OCI-M2 (cell line): ENCODE measurements around the gene NAMPT.
"Not testable (repeated sequence)": the region's sequence is repeated elsewhere in the genome, so short reads cannot be mapped to it uniquely, and the experiment has no call there.

Experiments
- DNase-seq: peaks from one replicate; lab custom pipeline; 2025; ENCODE audit not compliant: unreplicated experiment; lab: John Stamatoyannopoulos, UW

The NAMPT gene

DNA sequence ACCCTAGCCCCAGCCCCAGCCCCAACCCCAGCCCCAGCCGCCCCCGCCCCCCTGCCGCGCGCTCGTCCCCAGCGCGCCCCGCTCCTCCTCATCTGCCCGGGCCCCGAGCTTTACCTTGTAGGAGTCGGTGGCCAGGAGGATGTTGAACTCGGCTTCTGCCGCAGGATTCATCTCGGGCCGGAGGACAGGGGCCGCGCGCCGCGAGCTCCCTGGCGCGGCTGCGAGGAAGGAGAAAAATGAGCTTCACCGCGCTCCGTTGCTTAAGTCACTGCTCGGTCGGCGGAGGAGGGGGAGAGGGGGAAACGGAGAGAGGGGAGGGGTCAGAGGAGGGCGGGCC, at the start of gene NAMPT:
Gene NAMPT (minus strand): TSS at position 270 of the 337 bp plus-strand sequence. CDS start 99 bp downstream, at position 171.
- DNase-seq = no peak

DNA sequence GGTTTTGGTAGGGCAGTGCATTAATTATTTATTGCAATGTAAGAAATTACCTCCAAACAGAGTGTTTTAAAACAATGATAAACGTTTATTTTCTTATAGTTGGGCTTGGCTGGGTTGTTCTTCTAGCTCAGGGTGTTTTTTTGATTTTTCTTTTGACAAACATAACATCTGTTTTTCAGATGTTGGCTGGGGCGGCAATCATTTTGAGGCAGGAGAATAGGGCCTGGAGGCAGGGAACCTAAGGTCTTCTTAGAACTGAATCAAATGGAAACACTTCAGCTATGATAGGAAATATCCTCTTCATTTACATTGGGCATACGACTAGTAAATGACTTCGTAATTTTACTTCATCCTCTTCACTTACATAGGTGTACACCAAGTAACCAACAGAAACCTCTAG, 47.4 kb upstream of the NAMPT start:
- no peak for DNase-seq

DNA sequence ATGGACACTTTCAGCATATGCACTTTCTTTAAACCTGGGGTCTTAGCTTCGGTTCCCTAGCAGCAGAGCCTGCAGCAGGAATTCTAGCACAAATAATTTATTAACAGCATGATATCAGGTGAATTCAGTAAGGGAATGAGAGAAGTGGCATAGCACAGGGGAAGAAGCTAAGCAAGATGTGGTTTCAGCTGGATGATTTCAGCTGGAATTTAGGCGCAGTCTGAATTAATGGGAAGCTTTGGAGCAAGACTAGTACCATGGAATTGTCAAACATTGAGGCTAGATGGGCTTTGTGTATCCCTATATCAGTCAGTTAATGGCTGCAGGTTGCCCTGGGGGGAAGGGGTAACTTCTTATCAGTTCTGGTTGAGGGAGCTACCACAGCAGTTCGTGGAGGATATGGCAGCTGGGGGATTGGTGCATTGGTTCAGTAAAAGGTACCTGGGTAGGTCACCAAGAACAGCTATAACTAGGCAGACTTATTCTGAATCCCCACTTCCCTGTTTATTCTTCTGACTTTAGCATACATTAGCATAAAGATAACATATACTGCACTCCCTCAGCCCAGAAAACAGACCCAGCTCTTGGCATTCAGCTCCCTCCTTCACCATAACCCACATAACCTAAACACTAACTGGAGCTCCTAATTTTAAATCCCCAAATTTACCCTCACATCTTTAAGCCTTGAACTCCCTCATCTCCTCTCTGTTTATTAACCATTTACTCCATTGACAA, 46.8 kb upstream of the NAMPT start:
- no peak for DNase-seq

DNA sequence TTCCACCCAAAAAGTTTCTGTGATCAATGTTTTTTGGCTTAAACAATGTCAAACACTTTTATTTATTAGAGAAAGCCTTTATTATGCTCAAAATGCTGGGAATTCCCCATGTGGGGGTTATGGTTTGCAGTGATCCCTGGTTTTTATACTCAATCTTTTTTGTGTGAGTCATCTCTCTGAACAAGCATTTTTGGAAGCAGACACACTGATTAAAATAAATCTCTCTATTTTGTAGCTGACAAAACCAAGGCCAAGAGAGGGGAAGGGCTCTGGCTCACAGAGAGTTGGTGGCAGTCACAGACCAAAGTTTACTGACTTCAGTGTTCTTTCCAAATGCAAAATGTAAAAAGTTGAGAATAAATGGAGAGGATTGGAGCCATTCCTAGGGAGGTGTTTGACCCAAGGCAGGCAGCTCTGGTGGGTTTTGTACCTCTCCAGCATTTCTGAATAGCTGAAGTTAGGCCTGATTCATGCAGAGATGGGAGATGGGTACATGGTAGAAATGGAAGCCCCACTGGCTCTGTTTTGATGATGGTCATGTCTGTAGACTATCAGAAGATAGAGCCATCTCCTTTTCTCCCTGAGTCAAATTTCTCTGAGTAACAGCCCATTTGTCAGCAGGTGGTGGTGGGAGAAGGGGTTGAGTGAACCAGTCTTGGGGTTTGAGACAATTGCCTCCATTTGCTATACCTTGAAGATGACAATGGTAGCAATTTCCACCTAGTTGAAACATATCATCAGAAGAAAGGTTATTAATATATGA, 45.4 kb upstream of the NAMPT start:
- DNase-seq = no peak

DNA sequence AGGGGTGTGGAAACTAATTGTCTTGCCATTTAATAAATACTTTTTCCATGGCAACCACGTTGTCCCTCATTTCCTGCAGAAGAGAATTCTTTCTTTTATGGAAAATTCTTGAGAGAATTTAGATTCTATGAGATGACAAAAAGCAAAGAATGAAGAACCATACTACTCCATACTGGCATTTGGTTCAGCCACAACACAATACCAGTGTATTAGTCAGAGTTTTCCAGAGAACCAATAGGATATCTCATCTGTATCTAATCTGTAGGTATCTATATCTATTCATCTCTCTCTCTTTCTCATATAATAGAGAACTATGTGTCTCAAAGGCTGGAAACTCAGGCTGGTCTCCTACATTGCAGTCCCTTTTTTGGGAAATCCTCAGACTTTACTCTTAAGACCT, 44.6 kb upstream of the NAMPT start:
- no peak for DNase-seq

DNA sequence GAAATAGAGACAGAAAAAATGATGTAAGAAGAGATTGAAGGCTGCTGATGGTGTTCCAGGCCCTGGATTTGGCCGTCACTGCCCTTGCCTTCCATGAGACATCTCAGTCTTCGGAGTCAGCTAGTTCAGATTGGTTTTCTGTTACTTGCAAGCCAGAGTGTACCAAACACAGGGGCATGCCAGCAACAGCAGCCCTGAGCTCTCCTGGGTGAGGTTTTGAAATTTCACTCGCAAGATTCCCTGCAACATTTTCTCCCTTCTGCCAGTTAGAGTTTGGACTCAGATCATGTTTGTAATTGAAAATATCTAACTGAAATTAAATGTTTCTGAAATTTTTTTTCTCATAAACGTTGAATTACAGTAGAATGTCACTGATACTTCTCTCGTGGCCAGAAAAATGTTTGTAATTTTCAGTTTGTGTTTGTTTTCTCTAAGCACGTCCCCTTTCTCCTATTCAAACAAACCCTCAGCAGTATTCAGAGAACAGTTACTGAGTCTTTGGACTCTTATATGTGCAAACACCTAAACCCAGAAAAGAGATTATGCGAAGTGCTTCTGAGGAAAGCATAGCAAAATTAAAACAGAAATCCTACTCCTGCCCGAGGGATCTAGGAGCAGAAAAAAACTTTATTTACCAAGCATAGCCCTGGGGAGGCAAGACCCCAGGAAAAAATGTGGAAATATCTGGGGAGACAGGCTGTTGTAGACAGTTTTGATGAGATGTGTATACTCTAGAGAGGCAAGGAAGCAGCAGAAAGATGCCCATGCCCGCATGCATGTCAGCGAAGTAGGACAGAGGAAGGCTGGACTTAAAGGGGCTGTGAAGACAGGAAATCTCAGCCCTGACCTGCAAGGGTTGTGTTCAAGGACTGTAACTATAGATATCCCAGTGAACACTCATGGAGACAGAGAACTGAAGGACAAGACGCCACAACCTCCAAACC, 43.0 kb upstream of the NAMPT start:
- no peak for DNase-seq

DNA sequence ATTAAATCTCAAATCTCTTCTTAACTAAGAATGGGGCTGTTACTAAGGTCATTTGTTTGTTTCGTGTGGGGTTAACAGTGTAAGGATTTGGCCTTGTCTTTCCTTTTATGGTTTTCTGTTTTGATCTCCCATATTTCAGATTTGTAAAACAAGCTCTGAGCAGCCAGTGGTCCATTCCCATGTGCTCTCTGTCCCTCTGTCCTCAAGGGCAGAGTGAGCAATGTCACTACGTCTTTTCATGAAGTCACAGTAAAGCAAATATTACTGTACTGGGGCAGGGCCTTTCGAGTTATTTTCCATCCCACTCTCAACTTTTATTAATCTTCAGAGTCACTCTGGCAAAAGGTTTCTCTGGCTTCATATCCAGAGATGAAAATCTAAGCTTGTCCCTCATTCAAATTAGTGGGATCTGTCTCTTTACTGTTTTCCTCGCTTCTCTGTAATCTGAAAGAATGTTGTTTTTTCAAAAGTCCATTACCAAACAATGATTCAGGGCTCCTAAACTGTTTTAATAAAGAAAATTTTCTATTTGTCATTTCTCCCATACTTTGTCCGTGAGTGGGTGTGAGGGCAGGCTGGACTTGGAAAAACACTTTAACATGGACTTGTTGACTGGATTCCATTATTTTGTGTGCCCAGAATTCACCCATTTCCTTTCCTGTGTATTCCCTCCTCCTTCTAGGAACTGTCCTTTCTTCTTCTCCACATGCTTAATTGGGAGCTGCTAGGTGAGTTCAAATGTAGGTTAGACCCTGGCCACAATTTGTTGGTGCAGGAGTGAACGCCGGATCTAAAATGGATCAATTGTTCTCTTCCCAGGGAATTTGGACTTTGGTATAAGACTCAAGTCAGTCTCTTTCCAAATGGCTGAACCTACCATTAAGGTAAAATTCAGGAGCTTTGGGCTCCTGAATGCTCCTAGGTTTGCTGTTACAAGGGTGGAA, 42.1 kb upstream of the NAMPT start:
- no peak for DNase-seq

DNA sequence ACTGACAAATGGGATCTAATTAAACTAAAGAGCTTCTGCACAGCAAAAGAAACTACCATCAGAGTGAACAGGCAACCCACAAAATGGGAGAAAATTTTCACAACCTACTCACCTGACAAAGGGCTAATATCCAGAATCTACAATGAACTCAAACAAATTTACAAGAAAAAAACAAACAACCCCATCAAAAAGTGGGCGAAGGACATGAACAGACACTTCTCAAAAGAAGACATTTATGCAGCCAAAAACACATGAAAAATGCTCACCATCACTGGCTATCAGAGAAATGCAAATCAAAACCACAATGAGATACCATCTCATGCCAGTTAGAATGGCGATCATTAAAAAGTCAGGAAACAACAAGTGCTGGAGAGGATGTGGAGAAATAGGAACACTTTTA, 39.7 kb upstream of the NAMPT start:
- not testable (repeated sequence) for DNase-seq

DNA sequence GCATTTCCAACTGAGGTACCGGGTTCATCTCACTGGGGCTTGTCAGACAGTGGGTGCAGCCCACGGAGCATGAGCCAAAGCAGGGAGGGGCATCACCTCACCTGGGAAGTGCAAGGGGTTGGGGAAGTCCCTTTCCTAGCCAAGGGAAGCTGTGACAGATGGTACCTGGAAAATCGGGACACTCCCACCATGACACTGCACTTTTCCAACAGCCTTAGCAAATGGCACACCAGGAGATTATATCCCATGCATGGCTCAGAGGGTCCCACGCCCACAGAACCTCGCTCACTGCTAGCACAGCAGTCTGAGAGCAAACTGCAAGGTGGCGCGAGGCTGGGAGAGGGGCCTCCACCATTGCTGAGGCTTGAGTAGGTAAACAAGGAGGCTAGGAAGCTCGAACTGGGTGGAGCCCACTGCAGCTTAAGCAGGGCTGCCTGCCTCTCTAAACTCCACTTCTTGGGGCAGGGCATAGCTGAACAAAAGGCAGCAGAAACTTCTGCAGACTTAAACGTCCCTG, 35.5 kb upstream of the NAMPT start:
- DNase-seq = not testable (repeated sequence)

DNA sequence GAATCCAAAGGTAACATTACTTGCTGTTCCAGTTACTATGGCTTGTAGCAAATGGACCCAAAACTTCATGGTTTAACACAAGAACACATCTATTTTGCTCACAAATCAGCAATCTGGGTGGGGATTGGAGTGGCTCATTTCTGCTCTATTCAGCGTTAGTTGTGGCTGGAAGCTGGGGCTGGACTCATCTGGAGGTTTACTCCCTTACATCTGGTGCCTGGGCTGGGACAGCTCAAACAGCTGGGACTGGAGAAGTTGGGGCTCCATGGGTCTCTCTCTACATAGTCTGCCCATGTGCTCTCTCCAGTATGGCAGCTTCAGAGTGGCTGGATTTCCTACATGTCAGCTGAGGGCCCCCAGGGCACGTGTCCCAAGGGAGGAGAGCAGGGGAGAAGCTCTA, 33.7 kb upstream of the NAMPT start:
- DNase-seq = no peak

DNA sequence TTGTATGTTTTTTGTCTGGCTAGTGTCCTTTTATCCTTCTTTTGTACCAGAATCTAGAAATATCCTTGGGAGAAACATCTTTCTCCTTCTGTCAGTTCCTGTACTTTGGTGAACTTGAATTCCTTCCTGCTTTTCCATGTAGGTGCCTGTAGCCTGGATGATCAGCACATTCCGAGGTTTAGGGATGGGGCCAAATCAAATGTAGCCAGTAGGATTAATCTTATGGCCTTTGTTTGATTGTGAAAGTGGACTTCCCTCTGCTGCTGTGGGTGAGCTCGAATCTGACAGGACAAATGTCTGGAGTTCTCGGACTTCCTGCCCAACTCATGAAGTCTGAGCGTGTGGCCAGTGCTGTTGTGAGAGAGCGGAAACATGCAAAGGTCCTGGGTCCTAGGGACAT, 33.2 kb upstream of the NAMPT start:
- DNase-seq = no peak

DNA sequence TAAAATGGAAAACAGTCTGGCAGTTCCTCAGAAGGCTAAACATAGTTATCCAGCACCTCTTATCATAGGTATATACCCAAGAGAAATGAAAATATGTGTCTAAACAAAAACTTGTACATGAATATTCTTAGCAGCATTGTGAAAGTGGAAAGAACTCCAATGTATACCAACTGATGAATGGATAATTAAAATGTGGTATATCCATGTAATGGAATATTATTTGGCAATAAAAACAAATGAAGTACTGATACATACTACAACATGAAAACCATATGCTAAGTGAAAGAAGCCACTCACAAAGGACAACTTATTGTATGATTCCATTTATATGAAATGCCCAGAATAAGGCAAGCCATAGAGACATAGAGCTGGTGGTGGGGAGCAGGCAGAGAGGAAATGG, 32.2 kb upstream of the NAMPT start:
- DNase-seq = no peak

DNA sequence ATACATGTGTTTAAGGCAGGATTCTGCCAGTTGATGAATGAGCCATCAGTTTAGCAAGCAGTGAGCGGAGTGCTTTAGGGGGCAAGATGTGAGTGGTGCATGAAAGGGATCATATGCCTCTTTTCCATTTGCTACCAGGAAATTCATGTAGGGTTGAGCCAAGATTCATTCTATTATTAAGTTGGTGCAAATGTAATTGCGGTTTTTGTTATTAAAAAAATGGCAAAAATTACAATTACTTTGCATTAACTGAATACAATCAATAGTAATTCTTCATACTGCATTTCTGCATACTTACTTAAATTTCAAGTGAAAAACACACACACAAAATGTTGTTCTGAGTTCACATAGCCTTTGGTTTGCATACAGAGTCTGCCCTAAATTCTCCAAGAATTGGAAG, 30.1 kb upstream of the NAMPT start:
- no peak for DNase-seq

DNA sequence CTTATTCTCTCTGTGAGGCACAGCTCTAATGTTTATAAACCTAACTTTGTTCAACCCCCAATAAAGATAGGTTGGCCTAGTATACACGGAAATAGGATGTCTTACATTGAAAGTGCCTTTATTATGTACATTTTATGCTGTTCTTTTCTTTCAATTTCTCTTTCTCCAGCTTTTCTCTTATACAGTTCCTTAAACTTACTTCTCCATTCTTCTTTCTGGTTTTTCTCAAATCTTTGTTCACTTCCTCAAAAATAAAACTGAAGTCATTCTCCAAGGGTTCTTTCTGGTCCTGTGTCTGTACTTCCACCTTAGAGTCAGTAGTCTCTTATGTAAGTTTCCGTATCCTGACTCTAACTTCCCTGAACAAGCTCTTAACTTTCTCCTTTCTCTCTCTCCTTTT, 29.2 kb upstream of the NAMPT start:
- no peak for DNase-seq

DNA sequence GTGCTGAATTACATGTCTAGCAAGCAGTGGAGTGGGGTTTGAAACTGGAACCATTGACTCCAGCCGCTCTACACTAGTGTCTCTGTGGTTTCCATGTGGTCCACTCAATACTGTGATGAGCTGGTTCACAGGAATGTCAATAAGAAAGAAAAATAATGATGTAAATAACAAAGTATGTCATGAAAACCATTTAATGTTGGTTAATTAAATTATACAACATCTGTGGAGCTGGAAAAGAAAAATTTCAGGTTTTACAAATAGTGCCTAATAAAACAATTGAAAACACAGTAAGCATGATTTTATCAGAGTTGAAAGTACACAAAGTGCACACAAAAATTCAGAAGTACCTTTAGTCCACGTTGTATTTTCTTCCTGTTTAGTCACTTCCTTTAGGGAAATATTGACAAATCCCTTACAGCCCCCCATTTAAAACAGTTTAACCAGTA, 28.7 kb upstream of the NAMPT start:
- no peak for DNase-seq

DNA sequence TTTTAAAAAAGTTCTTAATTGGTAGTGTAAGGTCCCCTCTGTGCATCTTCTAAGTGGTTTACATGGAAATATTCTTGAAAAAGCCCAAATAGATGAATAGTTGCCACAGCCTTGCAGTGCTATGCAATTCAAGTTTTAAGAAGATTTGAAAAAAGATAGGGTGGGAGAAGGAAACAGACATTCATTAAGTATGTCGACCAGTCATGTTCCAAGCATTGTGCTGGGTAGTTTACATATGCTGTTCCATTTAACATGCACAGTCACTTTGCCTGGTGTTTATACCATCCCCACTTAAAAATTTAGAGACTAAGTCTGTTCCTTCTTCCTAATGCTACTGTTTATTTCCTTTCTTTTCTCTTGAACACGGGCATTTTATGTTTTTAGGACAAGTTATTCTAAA, 28.1 kb upstream of the NAMPT start:
- no peak for DNase-seq

DNA sequence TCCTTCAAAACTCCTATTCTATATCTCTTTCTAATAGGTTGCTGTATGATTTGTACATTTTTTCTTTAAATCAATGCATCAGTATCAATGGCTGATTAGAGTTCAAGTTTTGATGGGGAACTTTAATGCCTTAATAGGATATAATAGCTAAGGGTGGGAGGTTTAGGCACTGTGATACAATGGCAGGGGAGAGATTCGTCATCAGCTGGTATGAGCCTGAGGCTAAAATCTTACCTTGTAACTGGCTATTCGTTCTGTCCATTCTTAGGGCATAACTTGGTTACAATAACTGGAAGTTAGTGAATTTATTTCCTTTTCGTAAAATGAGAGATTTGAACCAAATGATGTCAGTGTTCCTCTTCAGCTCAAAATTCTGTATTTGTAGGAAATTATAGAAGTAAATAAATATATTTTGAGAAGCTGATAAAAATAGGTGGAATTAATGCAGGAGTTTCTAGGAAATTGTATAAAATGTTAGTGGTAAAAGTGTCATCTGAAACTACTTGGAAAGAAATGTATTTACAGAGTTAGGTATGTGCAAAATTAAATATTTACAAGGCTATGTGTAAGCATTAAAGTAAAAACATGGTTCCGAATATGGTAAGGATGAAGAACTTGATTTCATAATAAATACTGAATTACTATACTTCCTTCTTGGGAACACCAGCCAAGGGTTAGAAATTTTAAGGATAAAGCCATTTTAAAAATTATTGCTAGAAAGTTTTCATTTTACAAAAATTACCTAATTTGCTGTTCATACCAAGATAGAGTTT, 27.5 kb upstream of the NAMPT start:
- DNase-seq = no peak

DNA sequence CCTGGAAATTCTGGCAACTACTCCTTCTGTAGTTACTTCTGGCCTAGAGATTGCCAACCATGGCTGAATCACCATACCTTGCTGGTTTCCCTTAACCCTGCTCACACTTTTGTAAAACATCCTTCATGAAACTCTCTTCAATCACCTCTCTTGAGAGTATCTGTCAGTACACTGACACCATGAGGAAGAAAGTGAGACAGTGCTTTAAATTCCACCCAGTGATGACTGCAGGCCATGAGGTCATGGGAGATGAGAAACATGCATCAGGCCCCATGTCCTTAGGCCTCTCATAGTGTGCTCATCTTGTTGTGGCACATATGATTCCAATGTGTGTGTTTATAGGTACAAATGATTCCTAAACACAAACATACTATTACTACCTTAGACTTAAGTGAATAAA, 24.6 kb upstream of the NAMPT start:
- DNase-seq = no peak

DNA sequence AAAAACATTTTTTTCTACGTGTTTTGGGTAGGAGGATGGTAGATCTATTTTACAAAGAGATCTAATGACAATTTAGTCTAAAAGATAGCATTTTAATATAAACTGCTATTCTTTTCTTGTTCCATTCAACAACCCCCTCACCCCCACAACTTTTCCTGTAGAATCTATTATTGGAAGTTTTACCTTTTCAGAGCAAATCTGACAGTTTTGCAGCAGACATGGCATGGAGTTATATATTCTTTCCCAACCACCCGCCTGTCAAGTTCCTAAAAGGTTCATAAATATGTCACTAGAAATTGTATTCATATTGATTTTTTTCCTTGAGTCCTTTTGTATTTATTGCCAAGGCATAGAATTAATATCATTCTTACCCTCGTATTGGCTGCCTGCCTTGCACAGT, 21.5 kb upstream of the NAMPT start:
- no peak for DNase-seq

DNA sequence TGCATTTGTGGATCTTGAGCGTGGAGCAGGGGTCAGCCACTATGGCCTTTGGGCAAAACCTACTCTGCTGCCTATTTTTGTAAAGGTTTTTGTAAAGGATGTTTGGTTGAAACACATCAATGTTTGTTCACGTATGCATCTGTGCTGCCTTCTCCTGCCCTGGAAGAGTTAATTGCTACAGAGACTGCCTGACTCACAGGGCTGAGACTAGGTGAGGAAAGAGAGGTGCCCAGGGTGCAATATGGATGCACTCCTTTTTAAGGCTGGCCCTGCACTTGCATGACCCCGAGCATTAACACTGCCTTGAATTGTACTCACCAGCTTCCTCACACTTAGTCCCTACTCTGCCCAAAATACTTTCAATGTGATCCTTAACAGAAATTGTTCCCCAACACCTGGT, 20.9 kb upstream of the NAMPT start:
- DNase-seq = no peak
